OCI-LY1 (cell line): ENCODE data around the gene ARMC6.

Experiments used
- EZH2 ChIP-seq: fragments of 200-600 bp; sonication (generic), shearing (Covaris generic); IDR thresholded peaks from 2 replicates; pipeline ENCODE4 v1.8.0; 2017; ENCODE audit warnings: borderline replicate concordance, mixed run types, mild to moderate bottlenecking, antibody characterized with exemption, low read length, moderate library complexity, mixed read lengths
- TF ChIP-seq, protein P1 (sequence below): fragments of 200-600 bp; sonication (generic), shearing (Covaris generic); IDR thresholded peaks from 2 replicates; pipeline ENCODE4 v1.5.1; 2017; ENCODE audit warnings: mild to moderate bottlenecking, antibody characterized with exemption, low read length, moderate library complexity, mixed read lengths

DNA sequence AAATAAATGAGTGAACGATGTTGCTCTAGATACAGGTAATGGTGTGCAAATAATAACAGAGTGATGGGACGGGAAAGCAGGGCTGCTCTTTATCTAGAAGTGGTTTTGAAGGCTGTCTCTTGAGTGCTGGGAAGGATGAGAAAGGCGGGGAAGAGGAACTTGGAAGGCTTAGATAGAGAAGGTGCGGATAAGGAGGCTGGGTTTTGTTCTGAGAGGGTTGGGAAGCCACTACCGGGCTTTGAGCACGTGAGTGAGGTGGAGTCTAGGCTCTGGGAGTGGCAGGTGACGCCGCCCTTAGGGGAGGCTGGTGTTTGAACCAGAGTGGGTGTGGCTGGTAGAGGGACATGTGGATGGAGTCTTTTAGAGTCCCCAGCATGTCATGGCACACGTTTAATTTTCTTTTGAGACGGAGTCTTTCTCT, 811 bp downstream of the ARMC6 start:
- TF ChIP-seq EZH2, result no peak
- TF ChIP-seq, protein P1, sequence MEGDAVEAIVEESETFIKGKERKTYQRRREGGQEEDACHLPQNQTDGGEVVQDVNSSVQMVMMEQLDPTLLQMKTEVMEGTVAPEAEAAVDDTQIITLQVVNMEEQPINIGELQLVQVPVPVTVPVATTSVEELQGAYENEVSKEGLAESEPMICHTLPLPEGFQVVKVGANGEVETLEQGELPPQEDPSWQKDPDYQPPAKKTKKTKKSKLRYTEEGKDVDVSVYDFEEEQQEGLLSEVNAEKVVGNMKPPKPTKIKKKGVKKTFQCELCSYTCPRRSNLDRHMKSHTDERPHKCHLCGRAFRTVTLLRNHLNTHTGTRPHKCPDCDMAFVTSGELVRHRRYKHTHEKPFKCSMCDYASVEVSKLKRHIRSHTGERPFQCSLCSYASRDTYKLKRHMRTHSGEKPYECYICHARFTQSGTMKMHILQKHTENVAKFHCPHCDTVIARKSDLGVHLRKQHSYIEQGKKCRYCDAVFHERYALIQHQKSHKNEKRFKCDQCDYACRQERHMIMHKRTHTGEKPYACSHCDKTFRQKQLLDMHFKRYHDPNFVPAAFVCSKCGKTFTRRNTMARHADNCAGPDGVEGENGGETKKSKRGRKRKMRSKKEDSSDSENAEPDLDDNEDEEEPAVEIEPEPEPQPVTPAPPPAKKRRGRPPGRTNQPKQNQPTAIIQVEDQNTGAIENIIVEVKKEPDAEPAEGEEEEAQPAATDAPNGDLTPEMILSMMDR, result no peak
